ENCODE results near the gene PREX1. TPM values are rescaled to one million over a fixed set of nuclear protein-coding genes. Genes with fewer than 3 reads are reported as not detected.

The PREX1 gene
- polyA plus RNA-seq, 1 donor, result 18.2 TPM

- no peak for DNase-seq (ENCODE audit: low read depth)
These were observed 91.2 kb downstream of the PREX1 start for GRCh38 chr20:48736636-48737035.

GRCh38 chr20:48736231-48736630 is 91.6 kb downstream of the PREX1 start:
- no peak for DNase-seq (ENCODE audit: low read depth)

GRCh38 chr20:48735112-48735511 is 92.7 kb downstream of the PREX1 start:
- no peak for DNase-seq (ENCODE audit: low read depth)

GRCh38 chr20:48734104-48734749 is 93.6 kb downstream of the PREX1 start:
- no peak for DNase-seq (ENCODE audit: low read depth)

GRCh38 chr20:48733296-48733790 is 94.5 kb downstream of the PREX1 start:
- no peak for DNase-seq (ENCODE audit: low read depth)

- DNase-seq (ENCODE audit: low read depth), result no peak
These were observed 95.5 kb downstream of the PREX1 start for GRCh38 chr20:48732081-48732829.

GRCh38 chr20:48731536-48731935 is 96.3 kb downstream of the PREX1 start:
- DNase-seq (ENCODE audit: low read depth), result no peak

- DNase-seq (ENCODE audit: low read depth), result no peak
These were observed 96.8 kb downstream of the PREX1 start for GRCh38 chr20:48730977-48731376.

GRCh38 chr20:48729538-48729937 is 98.3 kb downstream of the PREX1 start:
- no peak for DNase-seq (ENCODE audit: low read depth)

GRCh38 chr20:48728042-48728825 is 99.6 kb downstream of the PREX1 start:
- no peak for DNase-seq (ENCODE audit: low read depth)

GRCh38 chr20:48727226-48727625 is 100.6 kb downstream of the PREX1 start:
- DNase-seq (ENCODE audit: low read depth), result no peak

- DNase-seq (ENCODE audit: low read depth), result no peak
These were observed 102.2 kb downstream of the PREX1 start for GRCh38 chr20:48725555-48725991.

GRCh38 chr20:48724891-48725554 is 102.8 kb downstream of the PREX1 start:
- DNase-seq (ENCODE audit: low read depth), result no peak

GRCh38 chr20:48724382-48724781 is 103.4 kb downstream of the PREX1 start:
- no peak for DNase-seq (ENCODE audit: low read depth)

- DNase-seq (ENCODE audit: low read depth), result no peak
These were observed 104.2 kb downstream of the PREX1 start for GRCh38 chr20:48723308-48724264.

GRCh38 chr20:48722737-48723191 is 105.0 kb downstream of the PREX1 start:
- no peak for DNase-seq (ENCODE audit: low read depth)

- no peak for DNase-seq (ENCODE audit: low read depth)
These were observed 105.6 kb downstream of the PREX1 start for GRCh38 chr20:48722002-48722731.

- no peak for DNase-seq (ENCODE audit: low read depth)
These were observed 106.3 kb downstream of the PREX1 start for GRCh38 chr20:48721324-48722001.
